GM13977 (cell line): ENCODE results near the gene ARHGAP9.

Experiments
- DNase-seq: peaks from one replicate; pipeline ENCODE4 v3.0.0; 2012; ENCODE audit warnings: low spot score
- CTCF ChIP-seq: IDR thresholded peaks from 2 replicates; pipeline ENCODE4 v1.5.1; 2012; ENCODE audit warnings: mild to moderate bottlenecking, control low read depth; ENCODE audit not compliant: insufficient read depth; ENCODE audit errors: extremely low read depth, missing control alignments
- in situ Hi-C: fragments of 300-500 bp; cut with MboI; formaldehyde crosslinking; loops from one replicate; pipeline ENCODE4 v1.12.0; 2022; ENCODE audit warnings: low sequenced_read_pairs, low pct_unique_long_range_greater_than_20kb, mixed read lengths, inconsistent platforms; ENCODE audit not compliant: unreplicated experiment

Gene ARHGAP9

GRCh38 chr12:57456737-57457490, 22.8 kb downstream of the ARHGAP9 start:
- in situ Hi-C loops = loop anchor here (10.0 kb wide), 2 partner anchors 152 to 192 kb away; no protein-coding TSS in a partner anchor
- no peak for DNase-seq
- no peak for TF ChIP-seq CTCF

DNA sequence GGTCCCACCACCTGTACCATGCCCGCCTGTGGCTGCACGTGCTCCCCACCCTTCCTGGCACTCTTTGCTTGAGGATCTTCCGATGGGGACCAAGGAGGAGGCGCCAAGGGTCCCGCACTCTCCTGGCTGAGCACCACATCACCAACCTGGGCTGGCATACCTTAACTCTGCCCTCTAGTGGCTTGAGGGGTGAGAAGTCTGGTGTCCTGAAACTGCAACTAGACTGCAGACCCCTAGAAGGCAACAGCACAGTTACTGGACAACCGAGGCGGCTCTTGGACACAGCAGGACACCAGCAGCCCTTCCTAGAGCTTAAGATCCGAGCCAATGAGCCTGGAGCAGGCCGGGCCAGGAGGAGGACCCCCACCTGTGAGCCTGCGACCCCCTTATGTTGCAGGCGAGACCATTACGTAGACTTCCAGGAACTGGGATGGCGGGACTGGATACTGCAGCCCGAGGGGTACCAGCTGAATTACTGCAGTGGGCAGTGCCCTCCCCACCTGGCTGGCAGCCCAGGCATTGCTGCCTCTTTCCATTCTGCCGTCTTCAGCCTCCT, 23.4 kb downstream of the ARHGAP9 start:
- in situ Hi-C loops = loop anchor here (10.0 kb wide), 2 partner anchors 151 to 191 kb away; no protein-coding TSS in a partner anchor
- peak; percentile 50 for DNase-seq
- peak; percentile 66 for TF ChIP-seq CTCF

DNA sequence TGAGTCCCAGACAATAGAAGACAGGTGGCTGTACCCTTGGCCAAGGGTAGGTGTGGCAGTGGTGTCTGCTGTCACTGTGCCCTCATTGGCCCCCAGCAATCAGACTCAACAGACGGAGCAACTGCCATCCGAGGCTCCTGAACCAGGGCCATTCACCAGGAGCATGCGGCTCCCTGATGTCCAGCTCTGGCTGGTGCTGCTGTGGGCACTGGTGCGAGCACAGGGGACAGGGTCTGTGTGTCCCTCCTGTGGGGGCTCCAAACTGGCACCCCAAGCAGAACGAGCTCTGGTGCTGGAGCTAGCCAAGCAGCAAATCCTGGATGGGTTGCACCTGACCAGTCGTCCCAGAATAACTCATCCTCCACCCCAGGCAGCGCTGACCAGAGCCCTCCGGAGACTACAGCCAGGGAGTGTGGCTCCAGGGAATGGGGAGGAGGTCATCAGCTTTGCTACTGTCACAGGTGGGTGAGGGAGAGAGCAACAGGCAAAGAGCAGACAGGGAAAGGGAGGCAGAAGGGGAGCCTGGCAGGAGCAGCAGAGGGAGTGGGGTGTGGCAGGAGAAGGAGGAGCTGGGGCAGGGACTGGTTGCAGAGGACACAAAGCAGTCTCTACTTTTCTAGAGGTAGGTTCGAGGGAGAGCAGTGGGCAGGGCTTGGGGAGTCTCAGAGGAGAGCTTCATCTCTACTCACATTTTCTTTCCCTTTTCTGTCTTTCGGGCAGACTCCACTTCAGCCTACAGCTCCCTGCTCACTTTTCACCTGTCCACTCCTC, 24.1 kb downstream of the ARHGAP9 start:
- in situ Hi-C loops = loop anchor here (10.0 kb wide), 2 partner anchors 151 to 191 kb away; no protein-coding TSS in a partner anchor

GRCh38 chr12:57454566-57455373, 24.9 kb downstream of the ARHGAP9 start, which contains the start of gene INHBE:
Gene INHBE, plus strand, starts transcription at chr12:57455307. Its CDS starts 230 bp downstream, at chr12:57455537.
- in situ Hi-C loops = loop anchor here (10.0 kb wide), 2 partner anchors 150 to 190 kb away; no protein-coding TSS in a partner anchor
- no peak for DNase-seq
- TF ChIP-seq CTCF = no peak

More for the DNA sequence above, 24.1 kb downstream of the ARHGAP9 start:
- no peak for DNase-seq
- TF ChIP-seq CTCF = no peak

- TF ChIP-seq CTCF = no peak
- in situ Hi-C loops = loop anchor here (10.0 kb wide), 2 partner anchors 149 to 189 kb away; no protein-coding TSS in a partner anchor
- DNase-seq = no peak
Observed at GRCh38 chr12:57454213-57454565, 25.5 kb downstream of the ARHGAP9 start.

GRCh38 chr12:57452937-57453509, 26.6 kb downstream of the ARHGAP9 start:
- in situ Hi-C loops = loop anchor here (10.0 kb wide), 2 partner anchors 148 to 188 kb away; no protein-coding TSS in a partner anchor
- peak; percentile 97 for TF ChIP-seq CTCF
- DNase-seq = no peak
